Epithelial cell of proximal tubule (primary cell): ENCODE data around the gene OSCAR. TPM values are rescaled to one million over a fixed set of nuclear protein-coding genes. Genes with fewer than 3 reads are reported as not detected.
A peak's percentile ranks its signal among the peaks of the same experiment; 100 is the strongest.
"Not testable (repeated sequence)": the region's sequence is repeated elsewhere in the genome, so short reads cannot be mapped to it uniquely, and the experiment has no call there.

Experiments used
- DNase-seq: peaks from one replicate; pipeline ENCODE4 v3.0.0-alpha.2; 2011; ENCODE audit warnings: low read depth
- H3K4me3 ChIP-seq: 2 replicates; pipeline ENCODE4 v1.5.1; 2011; ENCODE audit warnings: low read depth, mild to moderate bottlenecking, low read length
- total RNA-seq: library from RNA; depleted of rRNA; stranded (reverse); fragments of >200 nt; gene quantifications from 2 replicates; pipeline ENCODE4 v1.2.3, GENCODE V29; 2015
- TF ChIP-seq, protein P1 (sequence below): conservative IDR thresholded peaks from 2 replicates; pipeline ENCODE4 v1.5.1; 2012; ENCODE audit warnings: low read depth, mild to moderate bottlenecking, low read length

OSCAR gene
- total RNA-seq, 1 donor from 2014 or later = not detected

DNA sequence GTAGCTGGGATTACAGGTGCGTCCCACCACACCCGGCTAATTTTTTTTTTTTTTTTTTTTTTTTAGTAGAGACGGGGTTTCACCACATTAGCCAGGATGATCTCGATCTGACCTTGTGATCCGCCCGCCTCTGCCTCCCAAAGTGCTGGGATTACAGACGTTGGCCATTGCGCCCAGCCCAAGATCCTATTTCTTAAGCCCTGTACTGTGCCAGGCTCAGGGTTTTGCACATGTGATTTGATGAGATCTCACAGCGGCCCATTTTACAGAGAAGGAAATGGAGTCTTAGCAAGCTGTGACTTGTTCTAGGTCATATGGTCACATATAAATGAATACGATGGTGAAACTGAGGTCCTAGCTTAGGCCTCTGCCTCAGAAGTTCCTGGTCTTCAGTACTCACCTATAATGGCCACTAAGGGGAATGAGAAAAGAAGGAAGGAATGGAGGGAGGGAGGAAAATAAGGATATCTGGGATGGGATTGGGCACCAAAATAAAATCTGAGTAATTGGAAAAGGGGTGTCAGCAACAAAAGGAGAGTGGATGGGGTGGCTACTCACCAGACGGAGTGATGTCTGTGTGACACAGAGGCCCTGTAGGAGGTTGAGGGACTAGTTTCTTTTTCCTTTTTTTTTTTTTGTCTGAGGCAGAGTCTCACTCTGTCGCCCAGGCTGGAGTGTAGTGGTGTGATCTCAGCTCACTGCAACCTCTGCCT, 1.3 kb downstream of the OSCAR start:
- no peak for DNase-seq
- TF ChIP-seq, protein P1, sequence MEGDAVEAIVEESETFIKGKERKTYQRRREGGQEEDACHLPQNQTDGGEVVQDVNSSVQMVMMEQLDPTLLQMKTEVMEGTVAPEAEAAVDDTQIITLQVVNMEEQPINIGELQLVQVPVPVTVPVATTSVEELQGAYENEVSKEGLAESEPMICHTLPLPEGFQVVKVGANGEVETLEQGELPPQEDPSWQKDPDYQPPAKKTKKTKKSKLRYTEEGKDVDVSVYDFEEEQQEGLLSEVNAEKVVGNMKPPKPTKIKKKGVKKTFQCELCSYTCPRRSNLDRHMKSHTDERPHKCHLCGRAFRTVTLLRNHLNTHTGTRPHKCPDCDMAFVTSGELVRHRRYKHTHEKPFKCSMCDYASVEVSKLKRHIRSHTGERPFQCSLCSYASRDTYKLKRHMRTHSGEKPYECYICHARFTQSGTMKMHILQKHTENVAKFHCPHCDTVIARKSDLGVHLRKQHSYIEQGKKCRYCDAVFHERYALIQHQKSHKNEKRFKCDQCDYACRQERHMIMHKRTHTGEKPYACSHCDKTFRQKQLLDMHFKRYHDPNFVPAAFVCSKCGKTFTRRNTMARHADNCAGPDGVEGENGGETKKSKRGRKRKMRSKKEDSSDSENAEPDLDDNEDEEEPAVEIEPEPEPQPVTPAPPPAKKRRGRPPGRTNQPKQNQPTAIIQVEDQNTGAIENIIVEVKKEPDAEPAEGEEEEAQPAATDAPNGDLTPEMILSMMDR = no peak

DNA sequence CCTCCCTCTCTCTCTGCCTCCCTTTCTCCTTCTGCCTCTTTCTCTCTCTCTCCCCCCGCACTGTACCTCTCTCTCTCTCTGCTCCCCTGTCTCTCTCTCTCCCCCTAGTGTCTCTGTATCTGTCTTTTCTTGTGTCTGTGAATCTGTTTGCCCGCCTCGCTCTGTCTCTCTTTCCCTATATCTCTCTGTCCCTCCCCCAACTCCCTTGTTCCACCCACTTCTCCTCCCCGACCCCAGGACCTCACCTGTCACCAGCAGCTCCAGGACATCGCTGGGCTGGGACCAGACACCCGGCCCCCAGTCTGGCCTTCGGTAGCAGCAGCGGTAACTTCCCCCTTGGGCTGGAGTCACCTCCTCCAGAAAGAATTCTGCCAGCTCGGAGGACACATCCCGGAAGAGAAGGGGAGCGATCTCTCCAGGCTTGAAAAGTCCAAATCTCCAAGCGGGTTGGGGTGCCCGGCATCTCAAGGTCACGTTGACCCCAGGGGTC, 3.9 kb downstream of the OSCAR start:
- TF ChIP-seq, protein P1 = peak; percentile 38
- no peak for DNase-seq
- peak overlapping the region; percentile 44 for H3K4me3 ChIP-seq

More for the DNA sequence above, 1.3 kb downstream of the OSCAR start:
- H3K4me3 ChIP-seq = no peak overlapping the region

DNA sequence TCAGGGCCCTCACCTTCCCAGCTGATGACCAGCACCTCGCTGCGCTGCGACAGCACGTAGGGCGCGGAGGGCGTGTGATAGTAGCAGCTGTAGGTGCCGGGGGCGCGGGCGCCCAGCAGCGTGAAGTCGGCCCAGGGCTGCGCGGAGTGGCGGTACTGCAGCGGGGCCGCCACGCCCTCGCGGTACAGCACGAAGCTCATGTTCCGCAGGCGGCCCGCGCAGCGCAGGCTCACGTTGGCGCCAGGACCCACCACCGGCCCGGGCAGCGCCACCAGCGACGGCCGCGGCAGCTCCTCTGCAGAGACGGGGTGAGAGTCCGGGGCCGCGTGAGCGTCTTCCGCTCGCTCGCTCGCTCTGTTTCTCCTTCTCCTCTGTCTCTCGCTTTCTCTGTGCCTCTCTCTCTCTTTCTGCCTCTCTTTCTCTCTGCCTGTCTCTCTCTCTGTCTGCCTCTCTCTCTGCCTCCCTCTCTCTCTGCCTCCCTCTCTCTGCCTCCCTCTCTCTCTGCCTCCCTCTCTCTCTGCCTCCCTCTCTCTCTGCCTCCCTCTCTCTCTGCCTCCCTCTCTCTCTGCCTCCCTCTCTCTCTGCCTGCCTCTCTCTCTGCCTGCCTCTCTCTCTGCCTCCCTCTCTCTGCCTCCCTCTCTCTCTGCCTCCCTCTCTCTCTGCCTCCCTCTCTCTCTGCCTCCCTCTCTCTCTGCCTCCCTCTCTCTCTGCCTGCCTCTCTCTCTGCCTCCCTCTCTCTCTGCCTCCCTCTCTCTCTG, 4.6 kb downstream of the OSCAR start:
- DNase-seq = not testable (repeated sequence)
- H3K4me3 ChIP-seq = peak overlapping the region; percentile 44

DNA sequence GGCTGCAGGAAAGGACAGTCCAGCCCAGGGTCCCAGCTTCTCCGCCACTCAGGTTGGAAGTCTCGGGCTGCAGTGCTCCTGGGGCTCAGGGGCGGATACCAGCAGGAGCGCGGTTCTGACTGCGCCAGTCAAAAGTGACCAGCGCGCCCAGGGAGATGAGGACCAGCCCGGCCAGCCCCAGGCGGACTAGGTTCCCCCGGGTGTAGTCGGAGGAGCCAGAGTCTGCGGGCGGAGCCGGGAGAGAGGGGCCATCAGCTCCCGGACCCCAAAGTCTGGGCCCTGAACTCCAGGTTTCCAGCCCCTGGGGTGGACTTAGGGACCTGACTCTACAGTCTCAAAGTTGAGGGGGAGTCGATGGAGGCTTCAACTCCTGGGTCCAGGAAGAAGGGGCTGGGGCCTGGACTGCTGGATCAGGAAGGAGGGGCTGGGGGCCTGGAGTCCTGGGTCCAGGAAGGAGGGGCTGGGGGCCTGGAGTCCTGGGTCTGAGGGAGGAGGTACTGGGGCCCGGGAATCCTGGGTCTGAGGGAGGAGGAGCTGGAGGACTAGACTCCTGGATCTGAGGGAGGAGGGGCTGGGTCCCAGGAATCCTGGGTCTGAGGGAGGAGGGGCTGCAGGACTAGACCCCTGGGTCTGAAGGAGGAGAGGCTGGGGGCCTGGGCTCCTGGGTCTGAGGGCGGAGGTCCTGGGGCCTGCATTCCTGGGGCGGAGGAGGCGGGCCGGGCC, 5.3 kb downstream of the OSCAR start:
- H3K4me3 ChIP-seq = peak overlapping the region; percentile 34
- no peak for DNase-seq
- TF ChIP-seq, protein P1 = no peak

DNA sequence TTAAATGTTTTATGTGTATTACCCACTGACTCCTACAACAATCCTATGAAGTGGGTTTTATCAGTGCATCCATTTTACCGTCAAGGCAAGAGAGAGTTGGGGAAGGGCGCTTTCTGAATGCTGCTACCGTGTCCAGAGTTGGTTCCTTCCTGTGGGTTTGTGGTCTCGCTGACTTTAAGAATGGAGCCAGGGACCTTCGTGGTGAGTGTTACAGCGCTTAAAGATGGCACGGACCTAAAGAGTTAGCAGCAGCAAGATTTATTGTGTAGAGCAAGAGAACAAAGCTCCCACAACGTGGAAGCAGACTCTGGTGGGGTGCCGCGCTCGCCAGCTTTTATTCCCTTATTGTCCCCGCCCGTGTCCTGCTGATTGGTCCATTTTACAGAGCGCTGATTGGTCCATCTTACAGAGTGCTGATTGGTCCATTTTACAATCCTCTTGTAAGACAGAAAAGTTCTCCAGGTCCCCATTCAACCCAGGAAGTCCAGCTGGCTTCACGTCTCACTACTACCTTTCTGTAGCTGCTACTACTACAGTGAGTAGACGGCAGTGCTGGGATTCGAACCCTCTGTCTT, 6.1 kb downstream of the OSCAR start:
- H3K4me3 ChIP-seq = no peak overlapping the region
- no peak for DNase-seq
- TF ChIP-seq, protein P1 = no peak

DNA sequence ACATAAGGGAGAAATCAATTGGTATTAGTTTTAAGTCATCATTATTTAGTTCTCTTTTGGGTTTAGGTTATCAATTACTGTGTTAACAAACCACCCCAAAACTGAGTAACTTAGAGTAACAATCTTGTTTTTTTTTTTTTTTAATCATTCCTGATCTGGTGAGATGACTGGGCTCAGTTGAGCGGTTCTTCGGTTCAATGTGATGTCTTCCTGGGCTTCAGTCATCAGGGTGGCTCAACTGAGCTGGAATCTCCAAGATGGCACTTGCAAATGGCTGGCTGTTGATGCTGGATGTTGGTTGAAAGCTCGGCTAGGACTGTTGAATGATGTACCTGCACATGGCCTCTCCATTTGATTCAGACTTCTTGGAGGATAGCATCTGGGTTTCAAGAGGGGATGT, 16.2 kb downstream of the OSCAR start:
- no peak overlapping the region for H3K4me3 ChIP-seq
- TF ChIP-seq, protein P1 = no peak
- no peak for DNase-seq

DNA sequence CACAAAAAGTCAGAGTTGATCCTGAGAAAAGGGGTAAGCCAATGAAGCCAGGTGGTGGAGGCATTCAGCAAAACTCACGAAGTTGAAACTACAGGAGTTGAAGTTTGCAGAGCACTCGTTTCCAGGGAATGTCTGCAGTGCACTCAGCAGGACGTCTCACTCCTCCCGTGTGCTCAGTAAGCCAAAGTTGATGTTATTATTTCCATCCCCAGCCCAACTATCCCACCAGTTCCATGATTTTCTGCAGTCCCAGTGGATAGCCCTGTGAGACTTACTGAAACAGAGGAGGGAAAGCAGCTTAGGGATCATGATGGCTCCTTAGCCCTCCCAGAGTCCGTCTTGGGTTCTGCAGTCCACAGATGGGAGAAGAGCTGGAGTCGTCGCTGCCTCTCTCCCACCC, 19.6 kb downstream of the OSCAR start, which contains the start of gene TARM1:
TARM1 (minus strand) TSS at position 334 of the 400 bp plus-strand sequence; CDS start at position 309, 25 bp downstream.
- no peak within 1 kb of the TSS for H3K4me3 ChIP-seq
- TF ChIP-seq, protein P1 = no peak
- DNase-seq = no peak
